Measurements from ENCODE around the gene FAAH.

- TF ChIP-seq TAF1 (IDR thresholded peaks at IDR 0.05; ENCODE audit: borderline replicate concordance, low read depth, low read length), result no peak
- TF ChIP-seq POLR2A (IDR thresholded peaks at IDR 0.05; ENCODE audit: low read depth, low read length), result no peak
- TF ChIP-seq POLR2AphosphoS5 (IDR thresholded peaks at IDR 0.05; ENCODE audit: low read depth, low read length), result no peak
Measured at GRCh38 chr1:46451948-46452930, 58.1 kb downstream of the FAAH start.
